ENCODE results near the gene ABHD3. TPM values are rescaled to one million over a fixed set of nuclear protein-coding genes. Genes with fewer than 3 reads are reported as not detected.
"Not testable (repeated sequence)": the region's sequence is repeated elsewhere in the genome, so short reads cannot be mapped to it uniquely, and the experiment has no call there.

Gene ABHD3
- polyA plus RNA-seq (ENCODE audit: insufficient read length in 3 of 3) = 10 to 100 TPM; 19.6 to 22.7 (median 22.7) TPM
- long read RNA-seq, donor 1, partial matches to known transcripts = 0 of 1 reads
- long read RNA-seq, donor 1, other reads (novel, unspliced or antisense) = 0 of 1 reads
- long read RNA-seq, donor 2, partial matches to known transcripts = 0 of 4 reads
- long read RNA-seq, donor 2, other reads (novel, unspliced or antisense) = 0 of 4 reads
- long read RNA-seq, donor 3, transcript ABHD3-201 (9 exons, 2,064 nt) = major isoform, 8 of 8 reads
- long read RNA-seq, donor 3, partial matches to known transcripts = 0 of 8 reads
- long read RNA-seq, donor 3, other reads (novel, unspliced or antisense) = 0 of 8 reads
- long read RNA-seq, donor 4, transcript ABHD3-201 (9 exons, 2,064 nt) = major isoform, 5 of 5 reads
- long read RNA-seq, donor 4, partial matches to known transcripts = 0 of 5 reads
- long read RNA-seq, donor 4, other reads (novel, unspliced or antisense) = 0 of 5 reads
- long read RNA-seq, donor 5 = 0 reads
- long read RNA-seq, donor 6, transcript ABHD3-201 (9 exons, 2,064 nt) = major isoform, 6 of 8 reads
- long read RNA-seq, donor 6, partial matches to known transcripts = 0 of 8 reads
- long read RNA-seq, donor 6, other reads (novel, unspliced or antisense) = 0 of 8 reads
- long read RNA-seq, donor 7, partial matches to known transcripts = 0 of 7 reads
- long read RNA-seq, donor 7, other reads (novel, unspliced or antisense) = 0 of 7 reads
- long read RNA-seq, donor 8 = 0 reads
- long read RNA-seq, donor 9, transcript ABHD3-201 (9 exons, 2,064 nt) = major isoform, 5 of 6 reads
- long read RNA-seq, donor 9, partial matches to known transcripts = 0 of 6 reads
- long read RNA-seq, donor 9, other reads (novel, unspliced or antisense) = 0 of 6 reads
- long read RNA-seq, donor 10, partial matches to known transcripts = 0 of 4 reads
- long read RNA-seq, donor 10, other reads (novel, unspliced or antisense) = 0 of 4 reads
- long read RNA-seq, donor 11, partial matches to known transcripts = 0 of 2 reads
- long read RNA-seq, donor 11, other reads (novel, unspliced or antisense) = 0 of 2 reads
- long read RNA-seq, donor 12, partial matches to known transcripts = 0 of 3 reads
- long read RNA-seq, donor 12, other reads (novel, unspliced or antisense) = 0 of 3 reads
- long read RNA-seq, donor 13 = 0 reads
- long read RNA-seq, donor 14, partial matches to known transcripts = 0 of 4 reads
- long read RNA-seq, donor 14, other reads (novel, unspliced or antisense) = 0 of 4 reads
- long read RNA-seq, donor 15, partial matches to known transcripts = 0 of 1 reads
- long read RNA-seq, donor 15, other reads (novel, unspliced or antisense) = 0 of 1 reads
- long read RNA-seq, donor 16, transcript ABHD3-201 (9 exons, 2,064 nt) = major isoform, 12 of 14 reads
- long read RNA-seq, donor 16, partial matches to known transcripts = 0 of 14 reads
- long read RNA-seq, donor 16, other reads (novel, unspliced or antisense) = 0 of 14 reads

- DNase-seq (ENCODE audit: extremely low read depth in 1 of 11, low read depth in 9 of 11, low spot score in 4 of 11) = peak; percentile 63 to 89 (median 86)
Measured at GRCh38 chr18:21704603-21705364, at the start of gene ABHD3. Gene ABHD3 (minus strand): TSS chr18:21704774. CDS start chr18:21704665, 109 bp downstream.

GRCh38 chr18:21747764-21748693, 43.5 kb upstream of the ABHD3 start:
- no peak for DNase-seq (ENCODE audit: extremely low read depth in 1 of 11, low read depth in 9 of 11, low spot score in 4 of 11)

GRCh38 chr18:21747268-21747667, 42.7 kb upstream of the ABHD3 start:
- no peak for DNase-seq (ENCODE audit: extremely low read depth in 1 of 11, low read depth in 9 of 11, low spot score in 4 of 11)

GRCh38 chr18:21745231-21745630, 40.7 kb upstream of the ABHD3 start:
- no peak for DNase-seq (ENCODE audit: extremely low read depth in 1 of 11, low read depth in 9 of 11, low spot score in 4 of 11)

GRCh38 chr18:21743166-21743832, 38.7 kb upstream of the ABHD3 start:
- DNase-seq (ENCODE audit: extremely low read depth in 1 of 11, low read depth in 9 of 11, low spot score in 4 of 11) = no peak

GRCh38 chr18:21742315-21742687, 37.7 kb upstream of the ABHD3 start:
- DNase-seq (ENCODE audit: extremely low read depth in 1 of 11, low read depth in 9 of 11, low spot score in 4 of 11) = no peak

- peak in 9 of 11 donors; percentile 14 to 31 (median 23) for DNase-seq (ENCODE audit: extremely low read depth in 1 of 11, low read depth in 9 of 11, low spot score in 4 of 11)
Measured at GRCh38 chr18:21741562-21742314, 37.2 kb upstream of the ABHD3 start.

- DNase-seq (ENCODE audit: extremely low read depth in 1 of 11, low read depth in 9 of 11, low spot score in 4 of 11) = peak in 1 of 11 donors; percentile 46
Measured at GRCh38 chr18:21741312-21741561, 36.7 kb upstream of the ABHD3 start.

GRCh38 chr18:21740538-21741311, 36.2 kb upstream of the ABHD3 start, which contains the start of gene MIB1:
Gene MIB1 (plus strand): TSS chr18:21740792. CDS start chr18:21741584, 792 bp downstream.
- peak; percentile 94 to 100 (median 98) for DNase-seq (ENCODE audit: extremely low read depth in 1 of 11, low read depth in 9 of 11, low spot score in 4 of 11)

GRCh38 chr18:21739604-21740537, 35.3 kb upstream of the ABHD3 start:
- peak in 2 of 11 donors; percentile 5 to 35 for DNase-seq (ENCODE audit: extremely low read depth in 1 of 11, low read depth in 9 of 11, low spot score in 4 of 11)

- not testable (repeated sequence) for DNase-seq (ENCODE audit: extremely low read depth in 1 of 11, low read depth in 9 of 11, low spot score in 4 of 11)
Measured at GRCh38 chr18:21736926-21737325, 32.4 kb upstream of the ABHD3 start.

- no peak for DNase-seq (ENCODE audit: extremely low read depth in 1 of 11, low read depth in 9 of 11, low spot score in 4 of 11)
Measured at GRCh38 chr18:21735452-21736015, 31.0 kb upstream of the ABHD3 start.

- no peak for DNase-seq (ENCODE audit: extremely low read depth in 1 of 11, low read depth in 9 of 11, low spot score in 4 of 11)
Measured at GRCh38 chr18:21733011-21733410, 28.4 kb upstream of the ABHD3 start.

GRCh38 chr18:21727702-21728101, 23.1 kb upstream of the ABHD3 start:
- no peak for DNase-seq (ENCODE audit: extremely low read depth in 1 of 11, low read depth in 9 of 11, low spot score in 4 of 11)
